NCI-H2196 treated with DMSO at 0.1 percent for 48 hours (cell line): ENCODE data around the gene ZNF23.
"Not testable (repeated sequence)": the region's sequence is repeated elsewhere in the genome, so short reads cannot be mapped to it uniquely, and the experiment has no call there.

Source experiments
- DNase-seq: peaks from one replicate; lab custom pipeline; 2025; ENCODE audit not compliant: unreplicated experiment; lab: John Stamatoyannopoulos, UW

ZNF23 gene

GRCh38 chr16:71461686-71462648 is at the start of gene ZNF23:
Gene ZNF23 (minus strand): TSS chr16:71462247. CDS start chr16:71456796, 5,451 bp downstream.
- DNase-seq, result peak; percentile 32

GRCh38 chr16:71507061-71507460 is 45.0 kb upstream of the ZNF23 start:
- no peak for DNase-seq

GRCh38 chr16:71504901-71505300 is 42.9 kb upstream of the ZNF23 start:
- no peak for DNase-seq

GRCh38 chr16:71504051-71504450 is 42.0 kb upstream of the ZNF23 start:
- not testable (repeated sequence) for DNase-seq

GRCh38 chr16:71501547-71501946 is 39.5 kb upstream of the ZNF23 start:
- DNase-seq, result no peak

GRCh38 chr16:71500964-71501363 is 38.9 kb upstream of the ZNF23 start:
- no peak for DNase-seq

GRCh38 chr16:71499775-71500364 is 37.8 kb upstream of the ZNF23 start:
- DNase-seq, result peak; percentile 8

- DNase-seq, result no peak
Measured at GRCh38 chr16:71498031-71498430, 36.0 kb upstream of the ZNF23 start.

GRCh38 chr16:71493213-71493612 is 31.2 kb upstream of the ZNF23 start:
- no peak for DNase-seq

- DNase-seq, result no peak
Measured at GRCh38 chr16:71492786-71493185, 30.7 kb upstream of the ZNF23 start.

GRCh38 chr16:71491054-71491453 is 29.0 kb upstream of the ZNF23 start:
- no peak for DNase-seq

GRCh38 chr16:71490361-71490760 is 28.3 kb upstream of the ZNF23 start:
- no peak for DNase-seq

GRCh38 chr16:71489122-71489521 is 27.1 kb upstream of the ZNF23 start, which contains the start of gene ZNF19:
Gene ZNF19 (minus strand): TSS chr16:71489324. CDS start chr16:71482114, 7,210 bp downstream.
- DNase-seq, result no peak

GRCh38 chr16:71484006-71484893 is 22.2 kb upstream of the ZNF23 start:
- peak; percentile 54 for DNase-seq

- no peak for DNase-seq
Measured at GRCh38 chr16:71482569-71482968, 20.5 kb upstream of the ZNF23 start.

- DNase-seq, result no peak
Measured at GRCh38 chr16:71480956-71481355, 18.9 kb upstream of the ZNF23 start.

- DNase-seq, result no peak
Measured at GRCh38 chr16:71479420-71479819, 17.4 kb upstream of the ZNF23 start.

- DNase-seq, result no peak
Measured at GRCh38 chr16:71476457-71477124, 14.5 kb upstream of the ZNF23 start.

GRCh38 chr16:71474864-71475263 is 12.8 kb upstream of the ZNF23 start:
- no peak for DNase-seq

- DNase-seq, result no peak
Measured at GRCh38 chr16:71473891-71474290, 11.8 kb upstream of the ZNF23 start.

GRCh38 chr16:71472931-71473330 is 10.9 kb upstream of the ZNF23 start:
- no peak for DNase-seq
